Ammon's horn (tissue), 1 donor: ENCODE data around the gene TOMM22.

Experiments
- DNase-seq: peaks from one replicate; pipeline ENCODE4 v3.0.0-alpha.2; 2016; ENCODE audit warnings: low spot score

TOMM22 gene

GRCh38 chr22:38733724-38734381, 52.1 kb downstream of the TOMM22 start:
- peak; percentile 96 for DNase-seq

GRCh38 chr22:38734421-38735100, 52.8 kb downstream of the TOMM22 start:
- no peak for DNase-seq
